Measurements from ENCODE around the gene CYP21A2. TPM values are rescaled to one million over a fixed set of nuclear protein-coding genes. Genes with fewer than 3 reads are reported as not detected.

CYP21A2 gene
- 0.49 TPM in 1 of 2 replicates, not detected in the other for total RNA-seq

GRCh38 chr6:32037598-32038524 is at the start of gene CYP21A2:
Gene CYP21A2 (plus strand): TSS chr6:32038415. CDS start chr6:32038423, 8 bp downstream.

GRCh38 chr6:32014547-32014946 is 23.7 kb upstream of the CYP21A2 start, which contains the start of gene C4B:
Gene C4B (plus strand): TSS chr6:32014795. CDS start chr6:32014846, 51 bp downstream.

Other genes starting within 250 kb of the CYP21A2 start
- gene VARS1, start 242.7 kb upstream of the CYP21A2 start, total RNA-seq = 40.1 and 59.8 TPM in 2 replicates
- gene LSM2, start 231.4 kb upstream of the CYP21A2 start, total RNA-seq = 20.9 and 37.3 TPM in 2 replicates
- gene HSPA1L, start 223.1 kb upstream of the CYP21A2 start, total RNA-seq = 0.49 TPM in 1 of 2 replicates, not detected in the other
- 59.8 and 77.6 TPM in 2 replicates for gene HSPA1A, start 222.9 kb upstream of the CYP21A2 start, total RNA-seq
- 61.4 and 72.9 TPM in 2 replicates for gene HSPA1B, start 210.7 kb upstream of the CYP21A2 start, total RNA-seq
- 37.5 and 55.9 TPM in 2 replicates for gene NEU1, start 175.6 kb upstream of the CYP21A2 start, total RNA-seq
- not detected in 2 replicates for gene SLC44A4, start 159.4 kb upstream of the CYP21A2 start, total RNA-seq
- gene EHMT2, start 140.7 kb upstream of the CYP21A2 start, total RNA-seq = 26.0 and 35.0 TPM in 2 replicates
- 1.8 and 2.1 TPM in 2 replicates for gene ZBTB12, start 136.3 kb upstream of the CYP21A2 start, total RNA-seq
- 0.97 and 2.2 TPM in 2 replicates for gene C2, start 110.7 kb upstream of the CYP21A2 start, total RNA-seq
- 12.6 and 103 TPM in 2 replicates for gene CFB, start 92.3 kb upstream of the CYP21A2 start, total RNA-seq
- 80.2 and 82.0 TPM in 2 replicates for gene NELFE, start 79.4 kb upstream of the CYP21A2 start, total RNA-seq
- gene SKIC2, start 79.2 kb upstream of the CYP21A2 start, total RNA-seq = 28.0 and 44.9 TPM in 2 replicates
- 18.6 and 25.5 TPM in 2 replicates for gene DXO, start 66.3 kb upstream of the CYP21A2 start, total RNA-seq
- gene C4A, start 56.4 kb upstream of the CYP21A2 start, total RNA-seq = 12.1 and 14.7 TPM in 2 replicates
- gene C4B, start 23.6 kb upstream of the CYP21A2 start, total RNA-seq = 6.0 TPM in 2 replicates
- 41.5 and 45.3 TPM in 2 replicates for gene TNXB, start 70.9 kb downstream of the CYP21A2 start, total RNA-seq
- 19.5 and 20.7 TPM in 2 replicates for gene ATF6B, start 89.8 kb downstream of the CYP21A2 start, total RNA-seq
- 2.3 and 3.9 TPM in 2 replicates for gene FKBPL, start 91.9 kb downstream of the CYP21A2 start, total RNA-seq
- gene PRRT1, start 113.5 kb downstream of the CYP21A2 start, total RNA-seq = 0.16 TPM in 1 of 2 replicates, not detected in the other
- gene PPT2, start 115.7 kb downstream of the CYP21A2 start, total RNA-seq = 9.4 and 16.1 TPM in 2 replicates
- gene EGFL8, start 126.2 kb downstream of the CYP21A2 start, total RNA-seq = 0.97 and 7.2 TPM in 2 replicates
- gene AGPAT1, start 137.7 kb downstream of the CYP21A2 start, total RNA-seq = 52.0 and 62.9 TPM in 2 replicates
- gene RNF5, start 140.0 kb downstream of the CYP21A2 start, total RNA-seq = 25.1 and 34.2 TPM in 2 replicates
- 1.6 and 2.6 TPM in 2 replicates for gene AGER, start 145.8 kb downstream of the CYP21A2 start, total RNA-seq
- gene PBX2, start 151.8 kb downstream of the CYP21A2 start, total RNA-seq = 14.3 and 17.3 TPM in 2 replicates
- gene GPSM3, start 154.2 kb downstream of the CYP21A2 start, total RNA-seq = 7.0 and 7.4 TPM in 2 replicates
- 4.2 and 5.0 TPM in 2 replicates for gene NOTCH4, start 185.7 kb downstream of the CYP21A2 start, total RNA-seq